Measurements from ENCODE around the gene DBH.
A peak's percentile ranks its signal among the peaks of the same experiment; 100 is the strongest.

Gene DBH

DNA sequence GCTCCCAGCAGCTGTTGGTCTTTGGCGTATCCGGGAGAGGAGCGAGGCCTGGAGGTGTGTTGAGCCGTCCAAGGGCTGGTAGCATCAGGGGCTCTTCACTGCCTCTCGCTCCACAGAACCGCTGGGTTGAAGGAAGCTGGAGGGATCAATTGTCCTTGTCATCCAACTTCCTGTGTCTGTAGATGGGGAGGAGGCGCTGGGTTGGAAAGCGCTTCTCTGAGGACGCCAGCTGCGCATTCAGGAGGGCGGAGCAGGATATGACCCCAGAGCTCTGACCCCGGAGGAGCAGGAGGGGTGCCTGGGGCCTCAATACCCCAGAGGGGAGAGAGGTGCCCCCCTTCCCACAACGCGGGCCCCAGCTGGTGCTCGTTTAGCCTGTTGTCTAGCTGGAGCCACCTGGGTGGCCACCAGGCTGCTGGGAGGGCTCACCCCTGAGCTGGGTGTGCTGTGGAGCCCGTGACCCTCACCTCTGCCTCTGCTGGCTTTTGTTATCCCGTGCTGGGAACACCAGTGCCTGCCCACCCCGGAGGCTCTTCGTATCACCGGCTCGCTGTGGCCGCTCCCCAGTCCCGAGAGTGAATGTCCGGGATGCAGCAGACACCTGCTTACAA is 2.0 kb upstream of the DBH start:
- Histone ChIP-seq H3K4me2 (ENCODE audit: insufficient read depth, low read length) (no peak overlapping the region), H3K4me3 (ENCODE audit: low read depth in 1 of 2, low read length in 2 of 2) (no peak overlapping the region), H3K27me3 (ENCODE audit: insufficient read depth, low read length, poor library complexity) (no peaks in the 10 kb centered on the region), H3K27ac (ENCODE audit: low read length) (no peak overlapping the region), H3K9me3 (ENCODE audit: insufficient read depth, low read length, severe bottlenecking) (no peaks in the 10 kb centered on the region), H3K4me1 (ENCODE audit: insufficient read depth, low read length) (peaks cover 4% of the 10 kb centered on the region), H3K36me3 (ENCODE audit: insufficient read depth, low read length) (no peaks in the 10 kb centered on the region), H2AFZ (ENCODE audit: low read depth, low read length) (no peak overlapping the region), H4K20me1 (ENCODE audit: insufficient read depth, low read length) (no peaks in the 10 kb centered on the region; the same call in 1 of the 2 replicates), H3K79me2 (ENCODE audit: insufficient read depth, low read length) (no peaks in the 10 kb centered on the region), H3K9ac (ENCODE audit: low read depth, low read length) (no peak overlapping the region)
- TF ChIP-seq, protein P1, sequence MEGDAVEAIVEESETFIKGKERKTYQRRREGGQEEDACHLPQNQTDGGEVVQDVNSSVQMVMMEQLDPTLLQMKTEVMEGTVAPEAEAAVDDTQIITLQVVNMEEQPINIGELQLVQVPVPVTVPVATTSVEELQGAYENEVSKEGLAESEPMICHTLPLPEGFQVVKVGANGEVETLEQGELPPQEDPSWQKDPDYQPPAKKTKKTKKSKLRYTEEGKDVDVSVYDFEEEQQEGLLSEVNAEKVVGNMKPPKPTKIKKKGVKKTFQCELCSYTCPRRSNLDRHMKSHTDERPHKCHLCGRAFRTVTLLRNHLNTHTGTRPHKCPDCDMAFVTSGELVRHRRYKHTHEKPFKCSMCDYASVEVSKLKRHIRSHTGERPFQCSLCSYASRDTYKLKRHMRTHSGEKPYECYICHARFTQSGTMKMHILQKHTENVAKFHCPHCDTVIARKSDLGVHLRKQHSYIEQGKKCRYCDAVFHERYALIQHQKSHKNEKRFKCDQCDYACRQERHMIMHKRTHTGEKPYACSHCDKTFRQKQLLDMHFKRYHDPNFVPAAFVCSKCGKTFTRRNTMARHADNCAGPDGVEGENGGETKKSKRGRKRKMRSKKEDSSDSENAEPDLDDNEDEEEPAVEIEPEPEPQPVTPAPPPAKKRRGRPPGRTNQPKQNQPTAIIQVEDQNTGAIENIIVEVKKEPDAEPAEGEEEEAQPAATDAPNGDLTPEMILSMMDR (IDR thresholded peaks at IDR 0.05; ENCODE audit: borderline replicate concordance, extremely low read depth, low read length, poor library complexity, severe bottlenecking) = no peak
- no peak for TF ChIP-seq EZH2 (IDR thresholded peaks at IDR 0.05; ENCODE audit: borderline replicate concordance, low read depth, low read length, severe bottlenecking)
- DNase-seq (peak; percentile 55), ATAC-seq (ENCODE audit: insufficient read depth, low read depth) (peak; percentile 74)

- Histone ChIP-seq H3K79me2 (ENCODE audit: insufficient read depth, low read length) (no peaks in the 10 kb centered on the region), H3K27me3 (ENCODE audit: insufficient read depth, low read length, poor library complexity) (no peaks in the 10 kb centered on the region), H3K9me3 (ENCODE audit: insufficient read depth, low read length, severe bottlenecking) (no peaks in the 10 kb centered on the region), H3K4me3 (ENCODE audit: low read depth in 1 of 2, low read length in 2 of 2) (no peak overlapping the region), H3K36me3 (ENCODE audit: insufficient read depth, low read length) (no peaks in the 10 kb centered on the region), H3K27ac (ENCODE audit: low read length) (no peak overlapping the region), H2AFZ (ENCODE audit: low read depth, low read length) (no peak overlapping the region), H3K4me1 (ENCODE audit: insufficient read depth, low read length) (peaks cover 4% of the 10 kb centered on the region), H3K9ac (ENCODE audit: low read depth, low read length) (no peak overlapping the region), H4K20me1 (ENCODE audit: insufficient read depth, low read length) (no peaks in the 10 kb centered on the region; the same call in 1 of the 2 replicates), H3K4me2 (ENCODE audit: insufficient read depth, low read length) (no peak overlapping the region)
- no peak for TF ChIP-seq EZH2 (IDR thresholded peaks at IDR 0.05; ENCODE audit: borderline replicate concordance, low read depth, low read length, severe bottlenecking)
- TF ChIP-seq, protein P1 (IDR thresholded peaks at IDR 0.05; ENCODE audit: borderline replicate concordance, extremely low read depth, low read length, poor library complexity, severe bottlenecking) = no peak
- DNase-seq = no peak
- ATAC-seq (ENCODE audit: insufficient read depth, low read depth) = no peak
These were observed 1.1 kb upstream of the DBH start for GRCh38 chr9:133635098-133635497.

GRCh38 chr9:133636902-133637301 is 739 bp downstream of the DBH start:
- ATAC-seq (ENCODE audit: insufficient read depth, low read depth) (no peak), DNase-seq (no peak)
- H3K36me3 ChIP-seq (ENCODE audit: insufficient read depth, low read length) = no peaks in the 10 kb centered on the region
- no peak overlapping the region for H3K9ac ChIP-seq (ENCODE audit: low read depth, low read length)
- no peak overlapping the region for H3K27ac ChIP-seq (ENCODE audit: low read length)
- H2AFZ ChIP-seq (ENCODE audit: low read depth, low read length) = no peak overlapping the region
- no peaks in the 10 kb centered on the region; the same call in 1 of the 2 replicates for H4K20me1 ChIP-seq (ENCODE audit: insufficient read depth, low read length)
- no peaks in the 10 kb centered on the region for H3K79me2 ChIP-seq (ENCODE audit: insufficient read depth, low read length)
- no peaks in the 10 kb centered on the region for H3K9me3 ChIP-seq (ENCODE audit: insufficient read depth, low read length, severe bottlenecking)
- H3K4me2 ChIP-seq (ENCODE audit: insufficient read depth, low read length) = no peak overlapping the region
- peaks cover 4% of the 10 kb centered on the region for H3K4me1 ChIP-seq (ENCODE audit: insufficient read depth, low read length)
- no peak overlapping the region for H3K4me3 ChIP-seq (ENCODE audit: low read depth in 1 of 2, low read length in 2 of 2)
- no peaks in the 10 kb centered on the region for H3K27me3 ChIP-seq (ENCODE audit: insufficient read depth, low read length, poor library complexity)
- TF ChIP-seq, protein P1 (IDR thresholded peaks at IDR 0.05; ENCODE audit: borderline replicate concordance, extremely low read depth, low read length, poor library complexity, severe bottlenecking) = no peak
- no peak for TF ChIP-seq EZH2 (IDR thresholded peaks at IDR 0.05; ENCODE audit: borderline replicate concordance, low read depth, low read length, severe bottlenecking)

All from DND-41 (cell line).